Omental fat pad (tissue), 4 donors: ENCODE results near the gene ABCA4. TPM values are rescaled to one million over a fixed set of nuclear protein-coding genes. Genes with fewer than 3 reads are reported as not detected.

Source experiments
- ATAC-seq: fragments of 150-250 bp; one replicate; pipeline ENCODE4 v1.9.1; 2016; ENCODE audit warnings: mild to moderate bottlenecking, moderate library complexity; ENCODE audit not compliant: low FRiP score
- DNase-seq: peaks from one replicate; pipeline ENCODE4 v3.0.0-alpha.2; 2019; ENCODE audit warnings: low spot score
- CTCF ChIP-seq, 3 donors: fragments of 450-650 bp; IDR thresholded peaks; one replicate each; pipeline ENCODE4 v1.5.1; 2016 to 2017; ENCODE audit warnings: antibody characterized with exemption in 3 of 3, mild to moderate bottlenecking in 3 of 3, moderate library complexity in 2 of 3
- total RNA-seq, 4 donors: library from RNA; depleted of rRNA; stranded (reverse); fragments of >200 nt; gene quantifications; one replicate each; pipeline ENCODE4 v1.1.0, GENCODE V29; 2016

ABCA4 gene
- total RNA-seq, 4 donors from 2014 or later: 0.37 to 0.79 (median 0.38) TPM; not detected in 1

DNA sequence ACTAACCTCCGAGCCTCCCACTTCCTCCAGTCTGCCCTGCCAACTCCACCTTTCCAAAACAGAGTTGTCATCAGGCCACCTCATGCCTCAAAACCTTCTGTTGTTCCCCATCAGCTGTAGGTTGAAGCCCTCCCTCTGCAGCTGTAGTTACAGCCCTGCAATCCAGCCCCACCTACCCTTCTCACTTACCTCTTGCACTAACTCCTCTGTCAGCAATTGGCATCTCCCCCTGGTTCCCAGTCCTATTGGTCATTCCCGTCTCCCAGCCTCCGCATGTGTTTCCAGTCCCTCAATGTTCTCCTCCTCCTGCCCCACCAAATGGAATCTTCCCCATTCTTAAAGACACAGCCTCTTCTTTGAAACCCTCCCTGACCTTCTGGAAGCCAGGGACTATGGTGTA lies 111.6 kb downstream of the ABCA4 start:
- ATAC-seq (no peak), DNase-seq (no peak)
- no peak for TF ChIP-seq CTCF (IDR thresholded peaks at IDR 0.05)

- no peak for TF ChIP-seq CTCF (IDR thresholded peaks at IDR 0.05)
- no peak for ATAC-seq
- no peak for DNase-seq
These were observed 114.3 kb downstream of the ABCA4 start for GRCh38 chr1:94006604-94007003.

DNA sequence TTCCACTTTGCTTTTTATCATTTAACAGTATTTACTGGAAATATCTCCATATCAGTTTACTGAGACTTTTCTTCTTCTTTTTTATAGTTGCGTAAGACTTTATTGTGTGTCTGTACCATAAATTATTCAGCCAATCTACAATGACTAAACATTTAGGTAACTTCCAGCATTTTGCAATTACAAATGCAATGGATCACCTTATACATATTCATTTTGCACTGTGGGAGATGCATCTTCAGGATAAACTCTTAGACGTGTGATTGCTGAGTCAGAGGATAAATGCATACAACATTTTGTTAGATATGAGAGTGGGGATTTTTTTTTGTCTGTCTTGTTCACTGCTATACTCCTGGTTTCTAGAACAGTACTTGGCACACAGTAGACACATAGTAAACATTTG lies 116.0 kb downstream of the ABCA4 start:
- TF ChIP-seq CTCF (IDR thresholded peaks at IDR 0.05): no peak
- ATAC-seq (peak; percentile 40), DNase-seq (no peak)

GRCh38 chr1:94002046-94002787 lies 118.7 kb downstream of the ABCA4 start:
- ATAC-seq (no peak), DNase-seq (no peak)
- TF ChIP-seq CTCF (IDR thresholded peaks at IDR 0.05): no peak

- DNase-seq: no peak
- TF ChIP-seq CTCF (IDR thresholded peaks at IDR 0.05): no peak
- ATAC-seq: no peak
These were observed 119.4 kb downstream of the ABCA4 start for GRCh38 chr1:94001397-94002045.

DNA sequence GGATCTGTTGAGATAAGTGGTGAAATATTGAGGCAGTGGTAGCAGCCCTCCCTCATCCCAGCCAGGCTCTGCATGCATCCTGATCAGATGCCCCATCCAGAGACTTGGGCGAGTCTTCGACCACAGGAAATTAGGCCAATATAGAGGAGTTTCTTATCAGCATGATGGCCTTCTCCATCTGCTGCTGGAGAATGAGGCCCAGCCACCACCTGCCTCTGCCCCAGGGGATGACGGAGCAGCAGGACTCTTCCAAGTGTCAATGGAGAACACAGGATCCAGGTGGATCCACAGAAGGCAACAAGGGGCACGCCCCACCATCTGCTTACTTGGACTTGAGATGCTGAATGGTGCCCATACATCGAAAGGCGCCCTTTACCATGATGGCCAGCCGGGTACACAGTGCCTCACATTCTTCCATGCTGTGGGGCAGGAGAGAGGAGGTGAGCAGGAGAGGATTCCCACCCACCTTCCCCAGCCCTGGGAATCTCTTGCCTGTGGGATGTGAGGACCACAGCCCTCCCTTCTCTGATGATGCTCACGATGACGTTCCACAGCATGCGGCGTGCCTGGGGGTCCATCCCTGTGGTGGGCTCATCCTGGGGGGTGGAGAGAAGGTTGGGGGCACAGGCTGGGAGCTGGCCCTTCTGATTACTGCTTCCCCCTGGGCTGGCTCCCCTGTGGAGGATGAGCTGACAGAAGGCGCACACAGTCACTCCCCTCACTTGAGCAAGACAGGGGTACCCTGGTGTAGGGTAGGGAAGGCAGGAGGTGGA lies 120.3 kb downstream of the ABCA4 start:
- DNase-seq: no peak
- no peak for ATAC-seq
- TF ChIP-seq CTCF (IDR thresholded peaks at IDR 0.05): no peak
